GM21515 (cell line): ENCODE data around the gene SLC66A3.

Experiments
- ATAC-seq: cut with Tn5 transposase; IDR thresholded peaks from one replicate; pipeline ENCODE4 v1.9.1; 2021; ENCODE audit not compliant: unreplicated experiment

Gene SLC66A3

GRCh38 chr2:11133936-11134320 lies 21.3 kb upstream of the SLC66A3 start:
- ATAC-seq: no peak

GRCh38 chr2:11134349-11134748 lies 20.9 kb upstream of the SLC66A3 start:
- no peak for ATAC-seq

GRCh38 chr2:11140492-11140891 lies 14.8 kb upstream of the SLC66A3 start:
- ATAC-seq: no peak

DNA sequence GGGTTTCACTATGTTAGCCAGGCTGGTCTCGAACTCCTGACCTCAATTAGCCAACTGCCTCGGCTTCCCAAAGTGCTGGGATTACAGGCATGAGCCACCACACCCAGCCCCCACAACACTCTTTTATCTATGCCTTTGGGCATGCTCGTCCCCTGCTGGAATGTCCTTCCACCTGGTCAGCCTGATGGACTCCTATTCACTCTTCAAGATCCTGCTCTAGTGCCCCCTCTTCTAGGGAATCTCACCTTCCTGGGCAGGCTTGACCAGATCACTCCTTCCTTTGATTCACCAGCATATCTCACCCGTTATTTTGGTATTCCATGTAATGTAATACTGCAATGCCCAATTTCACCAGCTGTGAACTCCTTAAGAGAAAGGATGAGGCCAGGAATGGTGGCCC lies 13.9 kb upstream of the SLC66A3 start:
- no peak for ATAC-seq

GRCh38 chr2:11142330-11142729 lies 12.9 kb upstream of the SLC66A3 start:
- no peak for ATAC-seq

DNA sequence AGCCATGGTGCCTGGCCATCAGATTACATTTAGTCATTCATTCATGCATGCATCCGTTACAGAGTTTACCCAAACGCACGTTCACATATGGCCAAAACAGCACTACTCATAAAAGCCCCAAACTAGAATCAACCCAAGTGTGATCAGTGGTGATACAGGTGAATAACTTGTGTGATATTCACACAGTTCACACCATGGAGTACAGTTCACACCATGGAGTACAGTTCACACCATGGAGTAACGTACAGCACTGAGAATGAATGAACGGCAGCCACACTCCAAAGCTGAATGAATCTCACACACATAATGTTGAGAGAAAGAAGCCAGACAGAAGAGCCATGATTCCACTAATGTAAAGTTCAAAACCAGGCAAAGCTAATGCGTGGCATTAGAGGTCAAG lies 12.3 kb upstream of the SLC66A3 start:
- no peak for ATAC-seq

- no peak for ATAC-seq
Observed at GRCh38 chr2:11144077-11144737, 11.1 kb upstream of the SLC66A3 start.

DNA sequence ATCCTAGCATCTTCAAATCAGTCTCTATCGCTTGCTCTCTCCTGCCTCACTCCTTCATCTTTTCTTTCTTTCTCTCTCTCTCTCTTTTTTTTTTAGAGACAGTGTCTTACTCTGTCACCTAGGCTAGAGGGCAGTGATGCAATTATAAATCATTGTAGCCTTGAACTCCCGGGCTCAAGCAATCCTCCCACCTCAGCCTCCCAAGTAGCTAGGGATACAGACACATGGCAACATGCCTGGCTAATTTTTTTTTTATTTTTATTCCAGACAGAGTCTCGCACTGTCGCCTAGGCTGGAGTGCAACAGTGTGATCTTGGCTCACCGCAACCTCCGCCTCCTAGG lies 10.6 kb upstream of the SLC66A3 start:
- no peak for ATAC-seq

DNA sequence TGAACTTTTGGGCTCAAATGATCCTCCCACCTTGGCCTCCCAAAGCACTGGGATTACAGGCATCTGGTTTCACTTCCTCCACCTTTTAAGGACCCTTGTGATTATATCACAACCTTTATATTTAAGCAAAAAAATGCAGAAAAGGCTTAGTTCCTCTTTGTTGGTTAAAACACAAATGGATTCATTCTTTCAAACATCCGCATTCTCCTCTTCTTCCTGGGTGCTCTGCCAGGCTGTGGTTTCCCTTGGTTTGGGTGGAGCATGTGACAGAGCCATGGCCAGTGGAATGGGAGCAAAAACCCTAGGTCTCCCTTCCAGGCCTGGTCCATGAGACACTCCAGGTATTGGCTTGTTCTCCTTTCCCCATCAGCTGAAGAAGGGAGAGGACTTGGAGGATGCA lies 9.9 kb upstream of the SLC66A3 start:
- no peak for ATAC-seq

DNA sequence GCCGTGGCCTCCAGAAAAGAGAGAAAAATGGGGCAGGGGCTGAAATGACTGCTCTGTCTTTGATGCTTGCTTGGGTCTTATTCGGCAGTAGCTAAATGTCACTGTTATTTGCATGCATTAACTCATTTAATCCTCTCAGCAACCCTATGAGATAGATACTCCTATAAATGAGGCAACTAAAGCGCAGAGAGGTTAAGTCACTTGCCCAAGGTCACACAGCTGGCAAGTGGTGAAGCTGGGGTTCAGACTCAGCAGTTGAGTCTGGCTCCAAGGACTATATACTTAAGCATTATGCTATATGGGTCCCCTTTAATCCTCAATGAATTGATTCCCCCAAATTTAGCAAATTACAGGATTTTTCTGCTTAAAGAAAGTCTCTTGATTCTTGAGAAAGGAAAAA lies 9.2 kb upstream of the SLC66A3 start:
- no peak for ATAC-seq

- no peak for ATAC-seq
Observed at GRCh38 chr2:11147263-11147662, 8.0 kb upstream of the SLC66A3 start.

- ATAC-seq: no peak
Observed at GRCh38 chr2:11152591-11152990, 2.7 kb upstream of the SLC66A3 start.

DNA sequence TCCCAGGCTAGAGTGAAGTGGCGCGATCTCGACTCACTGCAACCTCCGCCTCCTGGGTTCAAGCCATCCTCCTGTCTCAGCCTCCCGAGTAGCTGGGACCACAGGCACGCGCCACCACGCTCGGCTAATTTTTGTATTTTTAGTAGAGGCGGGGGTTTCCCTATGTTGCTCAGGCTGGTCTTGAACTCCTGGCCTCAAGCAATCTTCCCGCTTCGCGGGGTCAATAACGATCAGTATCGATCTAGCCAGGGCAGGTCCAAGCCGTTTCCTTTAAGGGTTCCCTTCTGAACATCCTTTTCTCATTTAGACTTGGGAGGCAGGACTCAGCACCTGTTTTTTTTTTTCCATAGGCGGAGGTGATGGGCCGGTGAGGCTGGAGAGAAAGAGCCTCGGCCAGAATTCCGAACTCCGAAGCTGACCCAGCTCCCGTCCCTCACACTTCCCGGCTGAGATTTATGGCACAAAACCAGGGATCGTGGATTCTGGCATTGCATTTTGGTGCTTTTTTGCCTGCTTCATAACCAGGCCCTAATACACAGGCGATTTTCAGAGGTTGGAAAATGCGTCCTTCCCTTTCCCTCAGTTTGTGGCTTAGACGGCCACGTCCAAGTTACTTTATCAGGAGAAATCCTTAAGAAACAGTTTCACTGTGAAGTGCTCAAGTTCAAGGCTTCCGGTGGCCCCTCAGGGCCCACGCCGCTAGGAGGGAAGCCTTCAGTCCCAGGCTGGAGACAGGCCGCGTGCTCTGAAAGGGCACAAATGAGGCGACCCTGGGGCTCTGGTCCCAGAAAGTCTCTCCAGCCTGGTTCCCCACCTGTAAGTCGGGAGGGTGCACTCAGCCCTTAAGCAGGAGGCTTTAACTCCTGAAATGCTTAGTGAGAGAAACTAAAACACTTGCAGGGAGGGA lies 998 bp upstream of the SLC66A3 start:
- ATAC-seq: peak; percentile 21

DNA sequence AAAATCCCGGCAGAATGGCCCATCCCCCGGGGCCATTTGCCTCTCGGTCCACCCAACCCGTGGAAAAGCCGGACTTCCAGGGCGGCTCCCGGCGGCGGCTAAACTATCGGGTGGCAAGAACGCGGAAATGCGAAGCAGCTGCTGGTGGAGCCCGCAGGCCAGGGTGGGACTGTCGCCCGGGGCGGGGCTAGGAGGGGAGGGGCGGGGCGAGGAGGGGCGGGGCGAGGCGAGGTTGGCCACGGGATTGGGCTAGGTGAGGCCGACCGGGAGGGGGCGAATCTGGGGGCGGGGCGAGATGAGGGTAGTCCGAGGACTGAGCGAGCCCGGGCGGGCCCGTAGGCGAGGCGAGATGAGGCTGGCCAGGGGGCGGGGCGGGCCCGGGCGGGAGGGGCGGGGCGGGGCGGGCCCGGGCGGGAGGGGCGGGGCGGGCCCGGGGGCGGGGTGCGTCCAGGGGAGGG lies 315 bp upstream of the SLC66A3 start:
- ATAC-seq: peak; percentile 63

DNA sequence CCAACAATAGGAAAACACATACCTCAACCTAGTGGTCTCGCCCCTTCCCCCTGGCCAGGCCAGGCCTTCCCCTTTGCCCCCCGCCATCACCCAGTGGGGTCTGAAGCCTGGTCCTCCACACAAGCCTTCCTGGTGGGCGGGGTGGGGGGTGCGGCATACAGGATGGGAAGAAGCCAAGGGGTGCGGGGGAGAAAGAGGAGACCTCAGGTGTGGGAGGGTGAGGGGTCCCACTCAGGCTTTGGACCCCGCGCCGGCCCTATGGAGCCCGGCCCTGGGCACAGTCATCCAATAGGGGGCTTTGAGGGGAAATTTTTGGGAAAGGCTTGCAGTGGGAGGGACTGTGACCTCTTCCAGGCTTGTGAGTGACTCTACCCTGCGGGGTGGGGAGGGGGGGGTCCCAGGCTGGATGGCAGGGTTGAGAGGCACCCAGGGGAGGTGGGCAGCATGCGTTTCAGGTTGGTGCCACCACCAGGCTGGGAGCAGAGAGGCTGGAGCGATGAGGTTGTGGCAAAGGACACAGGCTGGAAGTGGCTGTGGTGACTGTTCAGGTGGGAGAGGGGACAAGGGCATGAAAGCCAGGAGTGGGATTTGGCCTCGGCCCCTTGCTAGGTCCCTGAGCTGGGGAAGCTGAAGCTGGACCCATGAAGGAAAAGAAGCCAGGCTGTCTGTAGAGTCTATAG lies 1.3 kb downstream of the SLC66A3 start:
- no peak for ATAC-seq

GRCh38 chr2:11157296-11157695 lies 2.0 kb downstream of the SLC66A3 start:
- no peak for ATAC-seq

GRCh38 chr2:11157731-11158130 lies 2.5 kb downstream of the SLC66A3 start:
- no peak for ATAC-seq

DNA sequence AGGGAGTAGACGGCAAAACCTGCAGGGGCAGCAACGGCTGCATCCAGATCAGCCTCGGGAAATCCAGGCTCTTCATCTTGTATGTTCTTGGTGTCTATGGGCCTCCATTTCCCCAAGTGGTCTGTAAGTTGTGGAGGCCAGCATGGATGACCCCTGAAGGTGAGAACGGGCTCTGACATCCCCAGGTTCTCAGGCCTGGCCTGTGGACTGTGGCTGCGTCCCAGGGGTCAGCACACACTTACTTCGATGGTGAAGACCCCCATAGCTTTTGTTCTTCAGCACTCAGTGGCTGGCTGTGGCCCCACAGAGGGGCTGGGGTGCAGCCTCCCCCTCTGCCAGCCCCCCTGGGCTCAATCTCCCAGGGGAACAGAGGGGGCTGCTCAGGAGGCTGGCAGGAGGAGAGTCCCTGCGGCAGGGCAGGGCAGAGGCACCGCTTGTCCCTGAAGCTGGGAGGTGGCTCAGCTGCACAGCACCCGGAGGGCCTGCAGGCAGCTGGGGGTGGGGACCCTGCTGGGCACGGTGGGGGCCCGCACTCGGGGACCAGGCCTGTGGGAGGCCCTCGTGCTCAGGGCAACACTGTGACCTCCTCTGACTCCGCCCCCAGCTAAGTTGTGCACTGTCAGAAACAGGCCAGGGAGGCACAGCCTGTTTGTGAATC lies 3.8 kb downstream of the SLC66A3 start:
- no peak for ATAC-seq

DNA sequence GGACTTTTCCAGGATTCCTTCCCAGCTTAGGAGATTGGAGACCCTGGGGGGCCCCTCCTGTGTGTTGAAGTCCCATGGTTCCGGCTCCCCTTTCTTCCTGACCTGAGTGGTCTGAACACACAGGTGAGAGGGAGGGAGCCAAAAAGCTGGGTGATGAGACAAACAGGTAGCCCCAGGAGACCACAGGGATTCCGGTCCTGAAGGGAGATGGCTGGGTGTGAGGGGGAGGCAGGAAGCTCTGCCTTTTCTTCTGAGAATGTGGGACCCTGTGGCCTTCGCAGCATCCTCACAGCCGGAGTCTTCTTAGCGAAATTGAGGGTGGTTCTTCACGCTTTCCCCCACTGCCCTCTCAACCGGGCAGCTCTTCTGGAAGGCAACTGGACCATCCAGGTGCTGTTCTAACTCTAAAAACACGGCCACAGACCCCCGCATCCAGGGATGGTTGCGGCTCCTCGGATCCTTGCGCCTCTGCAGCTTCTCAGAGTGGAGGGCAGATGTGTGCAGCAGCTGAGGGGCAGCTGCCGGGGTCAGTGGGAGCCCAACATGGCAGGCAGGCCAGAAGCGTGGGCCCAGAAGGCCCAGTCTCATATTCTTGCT lies 4.4 kb downstream of the SLC66A3 start:
- no peak for ATAC-seq

DNA sequence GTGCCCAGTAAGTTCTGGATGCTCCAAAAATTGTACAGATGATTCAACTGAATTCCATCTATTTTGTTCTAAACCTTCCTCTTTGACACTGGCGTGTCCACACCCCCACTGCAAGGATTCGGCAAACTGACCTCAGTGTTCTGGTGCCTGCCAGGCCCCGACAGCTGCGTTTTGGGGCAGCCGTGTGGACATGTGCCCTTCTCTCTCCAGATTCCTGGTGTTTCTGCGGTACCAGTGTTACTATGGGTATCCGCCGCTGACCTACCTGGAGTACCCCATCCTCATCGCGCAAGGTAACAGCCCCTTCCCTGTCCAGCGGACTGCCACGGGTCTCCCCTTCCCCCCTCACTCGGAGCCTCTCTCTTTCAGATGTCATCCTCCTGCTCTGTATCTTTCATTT lies 5.0 kb downstream of the SLC66A3 start:
- no peak for ATAC-seq
